ENCODE results near the gene NAP1L1.

- TF ChIP-seq, protein P1, sequence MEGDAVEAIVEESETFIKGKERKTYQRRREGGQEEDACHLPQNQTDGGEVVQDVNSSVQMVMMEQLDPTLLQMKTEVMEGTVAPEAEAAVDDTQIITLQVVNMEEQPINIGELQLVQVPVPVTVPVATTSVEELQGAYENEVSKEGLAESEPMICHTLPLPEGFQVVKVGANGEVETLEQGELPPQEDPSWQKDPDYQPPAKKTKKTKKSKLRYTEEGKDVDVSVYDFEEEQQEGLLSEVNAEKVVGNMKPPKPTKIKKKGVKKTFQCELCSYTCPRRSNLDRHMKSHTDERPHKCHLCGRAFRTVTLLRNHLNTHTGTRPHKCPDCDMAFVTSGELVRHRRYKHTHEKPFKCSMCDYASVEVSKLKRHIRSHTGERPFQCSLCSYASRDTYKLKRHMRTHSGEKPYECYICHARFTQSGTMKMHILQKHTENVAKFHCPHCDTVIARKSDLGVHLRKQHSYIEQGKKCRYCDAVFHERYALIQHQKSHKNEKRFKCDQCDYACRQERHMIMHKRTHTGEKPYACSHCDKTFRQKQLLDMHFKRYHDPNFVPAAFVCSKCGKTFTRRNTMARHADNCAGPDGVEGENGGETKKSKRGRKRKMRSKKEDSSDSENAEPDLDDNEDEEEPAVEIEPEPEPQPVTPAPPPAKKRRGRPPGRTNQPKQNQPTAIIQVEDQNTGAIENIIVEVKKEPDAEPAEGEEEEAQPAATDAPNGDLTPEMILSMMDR (IDR thresholded peaks at IDR 0.05; ENCODE audit: insufficient read depth, low read depth, low read length), result no peak
- TF ChIP-seq EZH2 (IDR thresholded peaks at IDR 0.05; ENCODE audit: insufficient read depth, low read length), result no peak
Observed at GRCh38 chr12:76018111-76018510, 66.4 kb downstream of the NAP1L1 start.
